Left ventricle myocardium inferior (tissue), 1 donor: Measurements from ENCODE around the gene SHISA6. TPM values are rescaled to one million over a fixed set of nuclear protein-coding genes. Genes with fewer than 3 reads are reported as not detected.

Source experiments
- DNase-seq: peaks from one replicate; pipeline ENCODE4 v3.0.0-alpha.2; 2020
- H3K27ac ChIP-seq: fragments of 200-600 bp; replicated peaks from 2 replicates; pipeline ENCODE4 v1.8.0; 2021
- H3K27me3 ChIP-seq: fragments of 200-600 bp; 2 replicates; pipeline ENCODE4 v1.8.0; 2021; ENCODE audit warnings: low read depth
- H3K36me3 ChIP-seq: fragments of 200-600 bp; 2 replicates; pipeline ENCODE4 v1.8.0; 2021
- H3K4me1 ChIP-seq: fragments of 200-600 bp; 2 replicates; pipeline ENCODE4 v1.8.0; 2021
- H3K4me3 ChIP-seq: fragments of 200-600 bp; 2 replicates; pipeline ENCODE4 v1.8.0; 2021; ENCODE audit warnings: mild to moderate bottlenecking, moderate library complexity
- H3K9me3 ChIP-seq: fragments of 200-600 bp; replicated peaks from 2 replicates; pipeline ENCODE4 v1.8.0; 2021
- CTCF ChIP-seq: fragments of 200-600 bp; IDR thresholded peaks from 2 replicates; pipeline ENCODE4 v1.8.0; 2021; ENCODE audit warnings: antibody characterized with exemption, mild to moderate bottlenecking, borderline replicate concordance
- intact Hi-C: fragments of 100-400 bp; cut with micrococcal nuclease; formaldehyde crosslinking; loops from one replicate; pipeline ENCODE4 v1.11.0; 2022
- total RNA-seq: library from RNA; stranded (reverse); fragmentation: NEBNext Ultra II Directional; extraction: Animal tissue kit (Norgen Biotek cat#: 25700); gene quantifications from one replicate; pipeline ENCODE4 v1.2.1, GENCODE V29; 2021
- donor health status: DM: no; HTN: yes; CAD: no; lungs with severe emphysema.

Gene SHISA6
- total RNA-seq, 1 donor from 2014 or later = 0.66 TPM

DNA sequence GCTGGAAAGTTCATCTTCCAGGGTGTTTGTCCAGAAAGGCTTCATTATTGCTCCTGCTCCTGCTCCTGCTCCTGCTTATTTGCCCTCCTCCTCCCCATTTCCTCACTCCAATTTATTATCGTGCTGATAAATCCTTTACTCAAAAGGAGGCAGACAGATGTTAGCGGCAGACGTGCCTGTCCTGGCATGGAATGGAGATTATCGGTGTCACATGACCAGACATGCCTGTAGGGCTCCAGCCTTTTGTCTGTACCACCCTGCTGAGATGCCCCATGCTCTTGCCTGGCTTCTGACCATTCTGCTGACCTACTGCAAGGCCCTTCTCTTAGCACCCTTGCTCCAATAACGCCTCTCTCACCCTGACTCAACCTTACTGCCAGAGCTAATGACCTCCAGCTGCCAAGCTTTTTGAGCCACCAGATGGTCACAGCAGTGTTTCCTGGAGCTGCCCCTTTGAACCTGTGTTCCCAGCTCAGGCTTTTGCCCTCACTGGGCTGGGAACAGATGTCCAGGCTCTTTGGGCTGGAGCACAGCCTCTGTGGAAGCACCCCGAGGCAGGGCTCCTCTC is 370.1 kb downstream of the SHISA6 start:
- peaks cover 37% of the 10 kb centered on the region for H3K27me3 ChIP-seq
- H3K4me1 ChIP-seq = no peaks in the 10 kb centered on the region
- no peak overlapping the region for H3K4me3 ChIP-seq
- intact Hi-C loops = no loop called here
- H3K27ac ChIP-seq = no peak overlapping the region
- DNase-seq = no peak
- TF ChIP-seq CTCF = no peak
- no peaks in the 10 kb centered on the region for H3K9me3 ChIP-seq
- no peaks in the 10 kb centered on the region for H3K36me3 ChIP-seq

GRCh38 chr17:11612956-11613355 is 371.9 kb downstream of the SHISA6 start:
- Histone ChIP-seq H3K36me3 (no peaks in the 10 kb centered on the region), H3K9me3 (no peaks in the 10 kb centered on the region), H3K27me3 (peaks cover 40% of the 10 kb centered on the region), H3K4me1 (no peaks in the 10 kb centered on the region), H3K4me3 (no peak overlapping the region), H3K27ac (no peak overlapping the region)
- intact Hi-C loops = no loop called here
- DNase-seq = no peak
- TF ChIP-seq CTCF = no peak
